Melanocyte of skin (primary cell): ENCODE results near the gene SMIM15. TPM values are rescaled to one million over a fixed set of nuclear protein-coding genes. Genes with fewer than 3 reads are reported as not detected.

Experiments
- total RNA-seq, 2 donors: library from RNA; depleted of rRNA; stranded (reverse); fragments of >200 nt; gene quantifications; 2 replicates each; pipeline ENCODE4 v1.2.3, GENCODE V29; 2012

The SMIM15 gene, protein sequence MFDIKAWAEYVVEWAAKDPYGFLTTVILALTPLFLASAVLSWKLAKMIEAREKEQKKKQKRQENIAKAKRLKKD
- 10 to 100 TPM; 17.2 to 38.0 TPM for total RNA-seq

DNA sequence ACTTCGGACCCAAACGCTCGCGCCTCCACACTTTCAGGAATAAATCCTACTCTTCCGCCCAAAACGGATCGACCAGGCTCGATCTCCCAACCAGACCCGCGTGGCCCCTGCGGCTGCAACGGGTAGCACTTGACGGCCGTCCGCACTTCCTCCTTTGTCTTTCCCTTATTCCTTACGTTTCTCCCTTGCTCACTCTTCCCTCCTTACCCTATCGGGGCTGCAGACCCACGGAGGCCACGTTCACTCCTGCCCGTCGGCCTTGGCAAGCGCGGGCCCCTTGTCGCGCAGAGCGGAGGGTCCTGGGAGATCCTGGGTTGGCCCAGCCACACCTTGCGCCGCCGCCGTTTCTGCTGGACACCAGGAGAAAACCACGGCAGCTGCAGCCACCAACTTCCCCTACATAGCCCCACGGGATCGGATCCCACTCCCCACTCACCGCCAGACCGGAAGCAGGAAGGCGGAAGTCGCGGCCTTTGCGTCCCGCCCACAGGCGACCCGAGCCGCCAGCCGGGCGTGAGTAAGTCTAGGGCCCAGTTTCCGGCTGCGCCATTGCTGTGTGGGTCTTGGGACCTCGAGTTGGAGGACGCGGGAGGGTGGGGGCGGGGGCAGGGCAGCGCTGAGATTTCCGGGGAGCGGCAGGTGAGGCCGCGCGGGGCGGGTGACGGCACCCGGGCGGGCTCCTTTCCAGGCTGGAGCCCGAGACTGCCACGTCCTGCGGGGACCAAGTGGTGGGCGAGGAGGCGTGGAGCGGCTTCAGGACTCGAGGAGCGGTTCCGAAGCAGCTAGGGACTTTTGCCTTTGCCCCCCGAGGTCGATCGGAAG, at the start of gene SMIM15:
Gene SMIM15 (minus strand): TSS at position 459 of the 822 bp plus-strand sequence. CDS start 2,297 bp downstream, outside the sequence.

Other genes with a start within 250 kb of the SMIM15 start
- gene ERCC8, start 217.4 kb downstream of the SMIM15 start, total RNA-seq = 10 to 100 TPM; 15.1 to 15.3 TPM
- 10 to 100 TPM; 13.1 to 20.3 TPM for gene NDUFAF2, start 217.3 kb downstream of the SMIM15 start, total RNA-seq
- gene ZSWIM6, start 169.8 kb upstream of the SMIM15 start, total RNA-seq = 10 to 100 TPM; 10.3 to 10.7 TPM